Mesodermal cell (in vitro differentiated cells): ENCODE measurements around the gene UPF3B. TPM values are rescaled to one million over a fixed set of nuclear protein-coding genes. Genes with fewer than 3 reads are reported as not detected.
"Not testable (repeated sequence)": the region's sequence is repeated elsewhere in the genome, so short reads cannot be mapped to it uniquely, and the experiment has no call there.

Source experiments
- H3K27ac ChIP-seq: 2 replicates; pipeline ENCODE4 v1.7.0; 2013; ENCODE audit warnings: mild to moderate bottlenecking, low read depth, low read length, moderate library complexity; ENCODE audit not compliant: severe bottlenecking
- H3K36me3 ChIP-seq: 2 replicates; pipeline ENCODE4 v1.7.1; 2013; ENCODE audit warnings: mild to moderate bottlenecking, low read length, moderate library complexity; ENCODE audit not compliant: control insufficient read depth, insufficient read depth
- H3K4me1 ChIP-seq: one replicate; pipeline ENCODE4 v1.7.1; 2013; ENCODE audit warnings: mild to moderate bottlenecking, low read length; ENCODE audit not compliant: insufficient read depth, control insufficient read depth, poor library complexity, severe bottlenecking
- H3K4me3 ChIP-seq: 2 replicates; pipeline ENCODE4 v1.7.0; 2013; ENCODE audit warnings: low read length, control low read depth, mild to moderate bottlenecking; ENCODE audit not compliant: insufficient read depth, poor library complexity, severe bottlenecking; ENCODE audit errors: extremely low read depth
- H3K9me3 ChIP-seq: 2 replicates; pipeline ENCODE4 v1.7.1; 2013; ENCODE audit warnings: mild to moderate bottlenecking, low read length, moderate library complexity; ENCODE audit not compliant: control insufficient read depth
- WGBS, 2 experiments: methylation state at CpG; one replicate each; pipeline ENCODE4 v1.1.5; 2013; ENCODE audit warnings: missing lambda C conversion rate in 2 of 2; ENCODE audit not compliant: insufficient coverage in 2 of 2; 5-methylcytosine and 5-hydroxymethylcytosine counted together
- polyA plus RNA-seq, 2 experiments: library from polyadenylated mRNA; stranded (reverse); fragments of 50-300 nt; gene quantifications; one replicate each; pipeline ENCODE4 v1.2.3, GENCODE V29; 2013

Gene UPF3B
- 12.9 TPM for polyA plus RNA-seq (2013, experiment 1 of 2)
- 17.4 TPM for polyA plus RNA-seq (2013, experiment 2 of 2)

GRCh38 chrX:119852382-119853353 lies at the start of gene UPF3B:
UPF3B (minus strand) TSS chrX:119852963; CDS start chrX:119852928, 35 bp downstream.
- Histone ChIP-seq H3K27ac (peak within 1 kb of the TSS; percentile 72), H3K9me3 (no peaks in the 10 kb centered on the region), H3K4me3 (peak within 1 kb of the TSS; percentile 65), H3K36me3 (peaks cover 22% of the 10 kb centered on the region), H3K4me1 (no peaks in the 10 kb centered on the region)
- WGBS, 2 experiments = 0 to 1% methylated on average over 8 to 16 of the region's 54 CpGs

DNA sequence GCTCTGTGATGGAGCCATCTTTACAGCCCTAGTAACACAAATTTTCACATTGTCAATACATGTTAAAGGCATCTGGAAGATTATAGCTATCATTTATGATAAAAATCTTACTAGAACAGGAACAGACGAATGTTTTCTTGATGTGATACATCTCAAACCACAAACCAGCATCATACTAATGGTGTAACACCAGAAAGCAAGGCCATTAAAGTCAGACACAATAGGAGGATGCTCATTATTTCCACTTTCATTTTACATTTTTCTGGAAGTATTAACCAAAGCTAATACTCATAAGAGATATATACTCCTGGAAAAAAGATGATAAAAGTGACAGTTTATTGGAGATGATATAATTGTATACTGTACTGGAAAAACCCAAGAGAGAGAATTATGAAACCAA lies 48.2 kb upstream of the UPF3B start:
- WGBS, 2 experiments = no CpG with 5 or more reads among the region's 1 CpG
- no peak overlapping the region for H3K4me3 ChIP-seq
- no peaks in the 10 kb centered on the region for H3K36me3 ChIP-seq
- H3K4me1 ChIP-seq = no peaks in the 10 kb centered on the region
- H3K27ac ChIP-seq = no peak overlapping the region
- no peaks in the 10 kb centered on the region for H3K9me3 ChIP-seq

GRCh38 chrX:119899125-119899524 lies 46.4 kb upstream of the UPF3B start:
- Histone ChIP-seq H3K36me3 (no peaks in the 10 kb centered on the region), H3K4me3 (no peak overlapping the region), H3K9me3 (no peaks in the 10 kb centered on the region), H3K27ac (no peak overlapping the region), H3K4me1 (no peaks in the 10 kb centered on the region)
- WGBS, 2 experiments = 30% methylated on average over 2 of the region's 2 CpGs; no CpG with 5 or more reads in 1 of the 2 experiments

- Histone ChIP-seq H3K4me1 (peaks cover 5% of the 10 kb centered on the region), H3K27ac (no peak within 1 kb of the TSS), H3K36me3 (no peaks in the 10 kb centered on the region), H3K4me3 (no peak within 1 kb of the TSS), H3K9me3 (no peaks in the 10 kb centered on the region)
- WGBS, 2 experiments = no CpG with 5 or more reads among the region's 4 CpGs
Observed at GRCh38 chrX:119895843-119896326, 43.1 kb upstream of the UPF3B start, which contains the start of gene AKAP14. AKAP14 (plus strand) TSS chrX:119895893; CDS start chrX:119903224, 7,331 bp downstream.

GRCh38 chrX:119891961-119892692 lies 39.4 kb upstream of the UPF3B start:
- H3K4me3 ChIP-seq, H3K27ac ChIP-seq: not testable (repeated sequence)
- WGBS, 2 experiments = 83 to 88% methylated on average over 2 to 9 of the region's 16 CpGs

GRCh38 chrX:119890626-119891025 lies 37.9 kb upstream of the UPF3B start:
- WGBS, 2 experiments = 99% methylated on average over 10 of the region's 36 CpGs; no CpG with 5 or more reads in 1 of the 2 experiments
- H3K27ac ChIP-seq, H3K4me3 ChIP-seq, H3K9me3 ChIP-seq, H3K36me3 ChIP-seq, H3K4me1 ChIP-seq: not testable (repeated sequence)

More at GRCh38 chrX:119891961-119892692, 39.4 kb upstream of the UPF3B start:
- H3K4me1 ChIP-seq, H3K9me3 ChIP-seq, H3K36me3 ChIP-seq: not testable (repeated sequence)

DNA sequence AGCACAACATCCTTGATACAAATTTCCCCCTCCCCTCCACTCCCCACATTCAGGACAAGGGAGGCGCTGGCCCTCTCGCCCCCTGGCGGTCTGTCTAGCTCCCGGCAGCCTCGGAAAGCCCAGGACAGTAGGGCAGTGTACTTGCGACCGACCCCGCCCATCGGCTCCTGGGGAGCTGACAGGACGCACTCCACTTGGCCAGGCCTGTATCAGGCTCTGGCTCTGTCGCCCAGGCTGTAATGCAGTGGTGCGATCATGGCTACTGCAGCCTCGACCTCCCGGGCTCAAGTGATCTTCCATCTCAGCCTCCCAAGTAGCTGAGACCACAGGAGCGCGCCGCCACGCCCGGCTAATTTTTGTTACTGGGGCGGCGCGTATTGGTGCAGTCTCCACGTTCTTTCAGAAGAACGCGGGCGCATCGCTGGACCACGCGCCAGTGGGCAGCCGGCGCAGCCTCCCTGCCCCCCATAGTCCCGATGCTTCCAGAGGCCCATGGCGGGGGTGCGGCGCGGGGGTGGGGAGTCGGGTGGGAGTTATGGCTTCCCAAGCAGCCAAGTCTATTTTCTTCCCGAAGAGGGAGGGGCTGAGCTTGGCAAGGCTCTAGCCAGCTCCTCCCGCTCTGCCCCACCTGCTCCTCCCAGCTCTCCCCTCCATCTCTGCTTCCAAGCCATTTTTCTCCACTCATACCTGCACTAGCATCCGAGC lies 35.1 kb upstream of the UPF3B start:
- peak overlapping the region; percentile 41 for H3K4me3 ChIP-seq
- no peak overlapping the region for H3K27ac ChIP-seq
- H3K9me3 ChIP-seq = no peaks in the 10 kb centered on the region
- H3K36me3 ChIP-seq = no peaks in the 10 kb centered on the region
- H3K4me1 ChIP-seq = peaks cover 5% of the 10 kb centered on the region
- WGBS, 2 experiments = 3 to 12% methylated on average over 6 to 16 of the region's 40 CpGs

- no peaks in the 10 kb centered on the region for H3K9me3 ChIP-seq
- no peak overlapping the region for H3K4me3 ChIP-seq
- H3K36me3 ChIP-seq = no peaks in the 10 kb centered on the region
- WGBS, 2 experiments = 80 to 100% methylated on average over 1 of the region's 11 CpGs
- no peak overlapping the region for H3K27ac ChIP-seq
- H3K4me1 ChIP-seq = no peaks in the 10 kb centered on the region
Observed at GRCh38 chrX:119885554-119886428, 33.0 kb upstream of the UPF3B start.

GRCh38 chrX:119880552-119881437 lies 28.0 kb upstream of the UPF3B start:
- no peak overlapping the region for H3K27ac ChIP-seq
- H3K4me3 ChIP-seq = no peak overlapping the region
- H3K4me1 ChIP-seq = no peaks in the 10 kb centered on the region
- WGBS, 2 experiments = 71 to 95% methylated on average over 2 to 6 of the region's 11 CpGs
- H3K9me3 ChIP-seq = no peaks in the 10 kb centered on the region
- peaks cover 10% of the 10 kb centered on the region for H3K36me3 ChIP-seq
